Measurements from ENCODE around the gene GP1BA. TPM values are rescaled to one million over a fixed set of nuclear protein-coding genes. Genes with fewer than 3 reads are reported as not detected.

GP1BA gene
- total and polyA plus RNA-seq, 4 donors, result 0.03 to 2.3 (median 0.18) TPM; not detected in 1

- TF ChIP-seq HNF4A (conservative IDR thresholded peaks at IDR 0.05) (no peak), HNF4G (IDR thresholded peaks at IDR 0.05) (no peak), RAD21 (IDR thresholded peaks at IDR 0.05) (no peak), FOXA1 (IDR thresholded peaks at IDR 0.05) (no peak), RXRA (IDR thresholded peaks at IDR 0.05) (no peak), ZBTB33 (IDR thresholded peaks at IDR 0.05) (no peak), NR2F2 (IDR thresholded peaks at IDR 0.05) (no peak), FOXA2 (IDR thresholded peaks at IDR 0.05) (no peak), REST (IDR thresholded peaks at IDR 0.05) (no peak), ATF3 (IDR thresholded peaks at IDR 0.05) (no peak), GABPA (IDR thresholded peaks at IDR 0.05 in 1 of 2, conservative IDR thresholded peaks at IDR 0.05 in 1 of 2) (no peak), JUND (IDR thresholded peaks at IDR 0.05) (no peak), MAX (IDR thresholded peaks at IDR 0.05) (no peak), EGR1 (IDR thresholded peaks at IDR 0.05; ENCODE audit: low read depth in 2 of 2) (no peak), SP1 (IDR thresholded peaks at IDR 0.05) (no peak), YY1 (IDR thresholded peaks at IDR 0.05) (no peak), TAF1 (conservative IDR thresholded peaks at IDR 0.05) (no peak)
- Histone ChIP-seq H3K36me3 (ENCODE audit: control insufficient read depth in 4 of 4, insufficient read depth in 3 of 4, low read depth in 1 of 4, low read length in 3 of 4) (peaks cover 5 to 13% (median 10%) of the 10 kb centered on the region in 4 donors), H3K9ac (ENCODE audit: low read depth in 1 of 2, low read length in 2 of 2) (no peak overlapping the region), H3K27me3 (ENCODE audit: control insufficient read depth in 4 of 4, insufficient read depth in 4 of 4, low read length in 3 of 4) (no peaks in the 10 kb centered on the region), H3K27ac (ENCODE audit: low read depth in 1 of 2, low read length in 2 of 2) (no peak overlapping the region), H3K4me1 (ENCODE audit: control insufficient read depth in 4 of 4, insufficient read depth in 4 of 4, low read length in 3 of 4) (peaks cover 3 to 43% (median 28%) of the 10 kb centered on the region in 4 donors), H3K9me3 (ENCODE audit: control insufficient read depth in 4 of 4, low read length in 3 of 4) (no peaks in the 10 kb centered on the region), H3K4me3 (ENCODE audit: low read depth in 1 of 3, low read length in 3 of 3) (no peak overlapping the region)
- no peak for DNase-seq (ENCODE audit: low spot score)
- WGBS, result 96% methylated on average over 12 of the region's 12 CpGs
Observed at GRCh38 chr17:4972322-4972721, 40.2 kb downstream of the GP1BA start.

GRCh38 chr17:4972752-4973151 is 40.7 kb downstream of the GP1BA start:
- no peak for TF ChIP-seq CTCF (IDR thresholded peaks at IDR 0.05; ENCODE audit: low read depth, low read length, missing input control)
- no peak for TF ChIP-seq JUND (IDR thresholded peaks at IDR 0.05)
- TF ChIP-seq HNF4A (conservative IDR thresholded peaks at IDR 0.05), result no peak
- TF ChIP-seq YY1 (IDR thresholded peaks at IDR 0.05), result no peak
- TF ChIP-seq FOXA2 (IDR thresholded peaks at IDR 0.05), result no peak
- no peak for TF ChIP-seq ZBTB33 (IDR thresholded peaks at IDR 0.05)
- TF ChIP-seq TAF1 (conservative IDR thresholded peaks at IDR 0.05), result no peak
- Histone ChIP-seq H3K9ac (ENCODE audit: low read depth in 1 of 2, low read length in 2 of 2) (no peak overlapping the region), H3K27me3 (ENCODE audit: control insufficient read depth in 4 of 4, insufficient read depth in 4 of 4, low read length in 3 of 4) (no peaks in the 10 kb centered on the region), H3K4me1 (ENCODE audit: control insufficient read depth in 4 of 4, insufficient read depth in 4 of 4, low read length in 3 of 4) (peaks cover 3 to 43% (median 28%) of the 10 kb centered on the region in 4 donors), H3K27ac (ENCODE audit: low read depth in 1 of 2, low read length in 2 of 2) (no peak overlapping the region), H3K4me3 (ENCODE audit: low read depth in 1 of 3, low read length in 3 of 3) (no peak overlapping the region), H3K36me3 (ENCODE audit: control insufficient read depth in 4 of 4, insufficient read depth in 3 of 4, low read depth in 1 of 4, low read length in 3 of 4) (peaks cover 8 to 13% (median 13%) of the 10 kb centered on the region in 4 donors), H3K9me3 (ENCODE audit: control insufficient read depth in 4 of 4, low read length in 3 of 4) (no peaks in the 10 kb centered on the region)
- no peak for DNase-seq (ENCODE audit: low spot score)
- 82% methylated on average over 12 of the region's 12 CpGs for WGBS
